HG03520 (cell line): ENCODE results near the gene TRRAP.
"Not testable (repeated sequence)": the region's sequence is repeated elsewhere in the genome, so short reads cannot be mapped to it uniquely, and the experiment has no call there.

Source experiments
- ATAC-seq: cut with Tn5 transposase; IDR thresholded peaks from one replicate; pipeline ENCODE4 v1.9.1; 2021; ENCODE audit warnings: mild to moderate bottlenecking, moderate library complexity; ENCODE audit not compliant: unreplicated experiment

The TRRAP gene

DNA sequence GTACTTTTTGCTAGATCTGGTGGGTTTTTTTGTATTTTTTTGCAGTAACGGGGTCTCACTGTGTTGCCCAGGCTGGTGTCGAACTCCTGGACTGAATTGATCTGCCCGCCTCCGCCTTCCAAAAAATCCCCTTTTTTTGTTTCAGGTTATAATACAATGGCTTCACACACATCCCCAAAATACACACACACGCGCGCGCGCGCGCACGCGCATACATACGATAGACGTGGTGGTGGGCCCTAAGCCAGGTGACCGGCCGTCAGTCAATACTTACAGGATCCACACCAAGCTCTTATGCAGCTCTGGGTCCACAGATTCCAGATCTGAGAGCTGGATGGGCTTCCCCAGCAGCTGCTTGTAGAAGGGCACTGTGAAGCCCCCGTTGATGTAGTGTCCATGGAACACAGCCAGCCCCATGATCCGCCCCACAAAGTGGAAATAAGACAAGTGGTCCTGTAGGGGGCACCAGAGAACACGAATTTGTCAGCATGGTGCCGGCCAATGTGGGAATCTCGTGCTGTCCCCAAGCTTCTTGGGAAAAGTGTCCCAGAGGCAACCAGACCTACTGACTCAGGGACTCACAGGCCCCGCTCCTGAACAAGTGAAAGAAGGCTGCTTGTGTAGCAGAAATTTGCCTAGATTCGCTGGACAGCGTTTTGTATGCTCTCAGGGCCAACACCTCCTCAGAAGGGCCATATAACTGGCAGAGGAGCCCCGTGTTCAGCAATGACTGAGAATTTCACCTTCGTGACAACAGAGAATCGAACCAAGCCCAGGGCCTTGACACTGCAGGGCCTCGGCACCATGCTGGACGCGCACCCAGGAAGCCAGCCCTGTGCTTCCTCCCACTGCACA is 162.0 kb downstream of the TRRAP start:
- no peak for ATAC-seq

DNA sequence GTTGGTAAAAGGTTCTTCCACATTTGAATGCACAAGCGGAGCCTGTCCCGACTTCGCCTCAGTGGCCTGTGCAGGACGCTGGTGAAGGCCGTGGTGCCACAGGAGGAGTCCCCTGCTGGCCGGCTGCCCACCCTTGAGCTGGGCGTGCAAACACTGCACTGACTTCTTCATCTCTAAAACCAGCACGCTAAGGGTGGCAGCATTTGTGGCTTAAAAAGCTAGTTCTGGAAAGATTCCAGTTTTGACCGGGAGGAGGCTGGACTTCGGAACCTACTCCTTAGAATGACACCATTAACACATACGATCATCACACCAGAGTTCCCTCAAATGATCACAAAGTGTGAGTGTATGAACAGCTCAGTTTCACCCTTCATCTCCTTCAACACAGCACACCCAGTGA is 163.2 kb downstream of the TRRAP start:
- no peak for ATAC-seq

DNA sequence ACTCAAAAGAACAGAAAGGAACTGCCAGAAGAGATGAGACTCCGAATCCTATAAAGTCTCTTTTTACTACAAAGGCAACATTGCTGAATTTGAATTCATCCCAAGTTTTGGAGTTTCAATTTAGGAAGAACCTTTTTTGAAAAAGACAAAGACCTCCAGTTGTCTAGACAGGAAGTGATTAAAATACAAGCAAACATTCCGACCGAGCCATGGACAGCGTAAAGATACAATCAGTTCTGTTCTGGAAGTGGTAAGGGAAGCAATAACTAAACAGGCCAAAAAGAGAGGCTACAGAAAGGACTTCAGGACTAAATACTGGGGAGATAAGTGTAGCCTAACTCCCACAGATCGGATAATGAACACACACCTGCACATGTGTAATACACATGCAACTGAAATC is 164.6 kb downstream of the TRRAP start:
- ATAC-seq, result no peak

- ATAC-seq, result not testable (repeated sequence)
These were observed 166.5 kb downstream of the TRRAP start for GRCh38 chr7:99044858-99045257.

DNA sequence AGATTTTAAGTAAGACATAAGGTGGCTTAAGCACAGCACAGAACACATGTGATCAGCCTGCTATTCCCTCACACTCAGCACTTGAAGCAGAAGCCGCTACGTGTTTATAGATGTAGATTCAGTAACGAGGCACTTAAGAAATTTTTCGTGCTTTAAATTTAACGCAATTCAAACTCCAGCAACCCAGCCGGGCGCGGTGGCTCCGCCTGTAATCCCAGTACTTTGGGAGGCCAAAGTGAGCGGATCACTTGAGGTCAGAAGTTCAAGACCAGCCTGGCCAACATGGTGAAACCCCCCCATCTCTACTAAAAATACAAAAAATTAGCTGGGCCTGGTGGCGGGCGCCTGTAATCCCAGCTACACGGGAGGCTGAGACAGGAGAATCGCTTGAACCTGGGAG is 167.9 kb downstream of the TRRAP start:
- not testable (repeated sequence) for ATAC-seq

GRCh38 chr7:99046722-99047121 is 168.4 kb downstream of the TRRAP start:
- no peak for ATAC-seq

GRCh38 chr7:99047526-99048077 is 169.3 kb downstream of the TRRAP start:
- ATAC-seq, result no peak

DNA sequence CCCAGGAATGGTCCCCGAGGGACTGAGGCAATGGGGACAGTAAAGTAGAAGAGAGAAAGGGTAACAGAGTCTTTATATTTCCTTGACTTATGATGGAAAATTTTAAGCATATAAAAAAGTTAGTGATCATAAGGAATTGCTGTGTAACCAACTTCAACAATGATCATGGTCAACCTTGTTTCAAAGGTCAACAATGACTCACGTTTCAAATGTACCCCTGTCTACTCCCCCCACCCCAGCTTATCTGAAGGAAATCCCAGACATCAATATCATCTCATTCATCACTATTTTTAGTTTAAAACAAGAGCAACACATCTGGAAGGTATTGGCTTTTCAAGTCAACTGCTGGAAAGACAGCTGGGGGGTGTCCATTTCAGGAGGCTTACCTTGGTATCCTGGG is 172.6 kb downstream of the TRRAP start:
- ATAC-seq, result no peak

GRCh38 chr7:99054781-99055180 is 176.4 kb downstream of the TRRAP start:
- no peak for ATAC-seq

- ATAC-seq, result no peak
These were observed 182.9 kb downstream of the TRRAP start for GRCh38 chr7:99061001-99061776.
